GM12801 (cell line): ENCODE results near the gene RGS16.

Experiments used
- CTCF ChIP-seq: IDR thresholded peaks from one replicate; pipeline ENCODE4 v1.5.1; 2011; ENCODE audit warnings: control low read depth; ENCODE audit not compliant: insufficient read length; ENCODE audit errors: extremely low read depth

Gene RGS16

GRCh38 chr1:182556279-182556678 lies 47.9 kb downstream of the RGS16 start:
- no peak for TF ChIP-seq CTCF

GRCh38 chr1:182555493-182555892 lies 48.7 kb downstream of the RGS16 start:
- TF ChIP-seq CTCF: no peak

- TF ChIP-seq CTCF: no peak
Observed at GRCh38 chr1:182552527-182552926, 51.7 kb downstream of the RGS16 start.

GRCh38 chr1:182549811-182550210 lies 54.4 kb downstream of the RGS16 start:
- no peak for TF ChIP-seq CTCF

GRCh38 chr1:182549346-182549745 lies 54.8 kb downstream of the RGS16 start:
- TF ChIP-seq CTCF: no peak
